ENCODE data around the gene SMAD2. TPM values are rescaled to one million over a fixed set of nuclear protein-coding genes. Genes with fewer than 3 reads are reported as not detected.

Gene SMAD2
- total RNA-seq, 1 donor: 44.9 TPM

DNA sequence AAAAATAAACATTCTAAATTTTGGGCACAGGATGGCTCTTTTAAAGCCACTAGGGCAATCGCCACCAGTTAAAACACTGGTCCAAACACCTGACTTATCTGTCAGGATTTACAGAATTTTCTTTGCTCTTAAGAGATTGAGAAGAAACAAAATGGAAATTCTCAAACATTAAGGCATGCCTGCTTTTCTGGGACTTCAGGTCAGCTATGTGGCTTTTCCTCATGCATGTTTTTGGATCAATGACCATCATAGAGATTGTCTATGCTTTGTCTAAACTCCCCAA, 112.7 kb downstream of the SMAD2 start:
- H3K4me3 ChIP-seq (ENCODE audit: insufficient read depth, low read length): peak overlapping the region; percentile 48
- no peaks in the 10 kb centered on the region for H3K36me3 ChIP-seq (ENCODE audit: insufficient read depth, low read length)
- H3K4me1 ChIP-seq (ENCODE audit: insufficient read depth, low read length): no peaks in the 10 kb centered on the region
- no peaks in the 10 kb centered on the region for H3K79me2 ChIP-seq (ENCODE audit: insufficient read depth, low read length)
- H3K27me3 ChIP-seq (ENCODE audit: insufficient read depth, low read length): no peaks in the 10 kb centered on the region
- TF ChIP-seq, protein P1, sequence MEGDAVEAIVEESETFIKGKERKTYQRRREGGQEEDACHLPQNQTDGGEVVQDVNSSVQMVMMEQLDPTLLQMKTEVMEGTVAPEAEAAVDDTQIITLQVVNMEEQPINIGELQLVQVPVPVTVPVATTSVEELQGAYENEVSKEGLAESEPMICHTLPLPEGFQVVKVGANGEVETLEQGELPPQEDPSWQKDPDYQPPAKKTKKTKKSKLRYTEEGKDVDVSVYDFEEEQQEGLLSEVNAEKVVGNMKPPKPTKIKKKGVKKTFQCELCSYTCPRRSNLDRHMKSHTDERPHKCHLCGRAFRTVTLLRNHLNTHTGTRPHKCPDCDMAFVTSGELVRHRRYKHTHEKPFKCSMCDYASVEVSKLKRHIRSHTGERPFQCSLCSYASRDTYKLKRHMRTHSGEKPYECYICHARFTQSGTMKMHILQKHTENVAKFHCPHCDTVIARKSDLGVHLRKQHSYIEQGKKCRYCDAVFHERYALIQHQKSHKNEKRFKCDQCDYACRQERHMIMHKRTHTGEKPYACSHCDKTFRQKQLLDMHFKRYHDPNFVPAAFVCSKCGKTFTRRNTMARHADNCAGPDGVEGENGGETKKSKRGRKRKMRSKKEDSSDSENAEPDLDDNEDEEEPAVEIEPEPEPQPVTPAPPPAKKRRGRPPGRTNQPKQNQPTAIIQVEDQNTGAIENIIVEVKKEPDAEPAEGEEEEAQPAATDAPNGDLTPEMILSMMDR (IDR thresholded peaks at IDR 0.05; ENCODE audit: extremely low read depth, low read depth, low read length): no peak
- H2AFZ ChIP-seq (ENCODE audit: low read length): no peak overlapping the region
- H3K9me3 ChIP-seq (ENCODE audit: low read depth, low read length): no peaks in the 10 kb centered on the region
- peak overlapping the region; percentile 65 for H3K4me2 ChIP-seq (ENCODE audit: insufficient read depth, low read length)
- H4K20me1 ChIP-seq (ENCODE audit: insufficient read depth, low read length): no peaks in the 10 kb centered on the region
- DNase-seq (ENCODE audit: insufficient read length, low spot score, missing footprints): no peak
- H3K27ac ChIP-seq (ENCODE audit: low read depth, low read length): no peak overlapping the region

DNA sequence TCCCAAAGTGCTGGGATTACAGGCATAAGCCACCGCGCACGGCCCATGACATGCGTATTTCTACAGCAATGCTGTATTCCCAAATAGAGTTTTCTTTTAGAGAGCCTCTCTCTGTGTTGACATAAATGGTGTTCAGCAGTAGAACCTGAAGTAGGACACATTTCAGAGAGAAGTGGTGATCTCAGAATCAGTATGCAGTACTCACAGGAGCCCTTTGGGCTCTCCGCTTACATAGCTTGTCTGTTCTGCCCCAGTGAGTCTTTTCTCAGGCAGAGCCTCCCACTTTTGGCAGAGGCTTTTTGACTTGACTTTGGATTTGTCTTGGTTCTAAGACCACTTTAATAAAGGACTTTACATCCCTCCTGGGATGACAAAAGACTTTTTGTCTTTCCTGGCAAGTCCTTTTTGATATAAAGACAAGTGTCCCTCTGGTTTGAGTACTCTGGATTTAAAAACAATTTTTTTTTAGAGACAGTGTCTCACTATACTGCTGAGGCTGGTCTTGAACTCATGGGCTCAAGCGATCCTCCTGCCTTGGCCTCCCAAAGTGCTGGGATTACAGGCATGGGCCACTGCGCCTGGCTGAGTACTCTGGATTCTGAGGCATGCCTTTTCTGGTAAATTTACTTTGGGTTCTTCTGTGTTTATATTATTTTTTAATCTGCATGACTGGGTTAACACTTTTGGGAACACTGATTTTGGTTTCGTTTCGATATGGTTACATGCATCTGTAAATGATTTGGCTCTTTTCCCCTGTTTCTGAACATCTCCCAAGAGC, 113.3 kb downstream of the SMAD2 start:
- H3K4me3 ChIP-seq (ENCODE audit: insufficient read depth, low read length): peak overlapping the region; percentile 48

GRCh38 chr18:47815486-47816270, 114.8 kb downstream of the SMAD2 start:
- Histone ChIP-seq H3K36me3 (ENCODE audit: insufficient read depth, low read length) (no peaks in the 10 kb centered on the region), H3K4me3 (ENCODE audit: insufficient read depth, low read length) (no peak overlapping the region), H3K4me1 (ENCODE audit: insufficient read depth, low read length) (no peaks in the 10 kb centered on the region), H3K27me3 (ENCODE audit: insufficient read depth, low read length) (no peaks in the 10 kb centered on the region), H3K9me3 (ENCODE audit: low read depth, low read length) (no peaks in the 10 kb centered on the region), H3K4me2 (ENCODE audit: insufficient read depth, low read length) (no peak overlapping the region), H3K27ac (ENCODE audit: low read depth, low read length) (no peak overlapping the region), H2AFZ (ENCODE audit: low read length) (no peak overlapping the region), H4K20me1 (ENCODE audit: insufficient read depth, low read length) (no peaks in the 10 kb centered on the region), H3K79me2 (ENCODE audit: insufficient read depth, low read length) (no peaks in the 10 kb centered on the region)
- DNase-seq (ENCODE audit: insufficient read length, low spot score, missing footprints): no peak
- TF ChIP-seq, protein P1 (IDR thresholded peaks at IDR 0.05; ENCODE audit: extremely low read depth, low read depth, low read length): no peak

More for the DNA sequence above, 113.3 kb downstream of the SMAD2 start:
- H2AFZ ChIP-seq (ENCODE audit: low read length): no peak overlapping the region
- H3K79me2 ChIP-seq (ENCODE audit: insufficient read depth, low read length): no peaks in the 10 kb centered on the region
- H3K36me3 ChIP-seq (ENCODE audit: insufficient read depth, low read length): no peaks in the 10 kb centered on the region
- H3K27me3 ChIP-seq (ENCODE audit: insufficient read depth, low read length): no peaks in the 10 kb centered on the region
- TF ChIP-seq, protein P1 (IDR thresholded peaks at IDR 0.05; ENCODE audit: extremely low read depth, low read depth, low read length): no peak
- H3K4me1 ChIP-seq (ENCODE audit: insufficient read depth, low read length): no peaks in the 10 kb centered on the region
- H3K27ac ChIP-seq (ENCODE audit: low read depth, low read length): no peak overlapping the region
- peak overlapping the region; percentile 65 for H3K4me2 ChIP-seq (ENCODE audit: insufficient read depth, low read length)
- no peaks in the 10 kb centered on the region for H3K9me3 ChIP-seq (ENCODE audit: low read depth, low read length)
- DNase-seq (ENCODE audit: insufficient read length, low spot score, missing footprints): peak; percentile 67
- no peaks in the 10 kb centered on the region for H4K20me1 ChIP-seq (ENCODE audit: insufficient read depth, low read length)

DNA sequence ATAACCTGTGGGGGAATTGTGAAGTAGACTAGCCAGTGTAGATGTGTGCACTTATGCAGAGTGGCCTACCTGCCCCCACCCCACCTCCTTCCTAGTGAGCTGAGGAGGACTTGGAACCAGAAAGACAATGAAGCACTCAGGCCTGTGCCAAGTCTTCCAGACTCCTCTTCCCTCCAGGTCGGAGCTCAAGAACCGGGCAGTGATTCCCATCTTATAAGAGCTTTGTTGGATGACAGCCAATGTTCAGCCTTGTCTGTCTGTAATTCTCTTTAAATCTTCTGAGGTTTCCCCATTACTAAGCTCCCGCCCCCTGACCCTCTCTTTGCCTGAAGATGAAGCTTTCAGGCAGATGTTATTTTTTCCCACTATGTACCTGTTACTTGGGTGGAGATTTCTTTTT, 121.0 kb downstream of the SMAD2 start:
- Histone ChIP-seq H3K9me3 (ENCODE audit: low read depth, low read length) (no peaks in the 10 kb centered on the region), H3K4me2 (ENCODE audit: insufficient read depth, low read length) (no peak overlapping the region), H3K4me3 (ENCODE audit: insufficient read depth, low read length) (no peak overlapping the region), H3K27ac (ENCODE audit: low read depth, low read length) (no peak overlapping the region), H3K27me3 (ENCODE audit: insufficient read depth, low read length) (no peaks in the 10 kb centered on the region), H4K20me1 (ENCODE audit: insufficient read depth, low read length) (no peaks in the 10 kb centered on the region), H2AFZ (ENCODE audit: low read length) (no peak overlapping the region), H3K4me1 (ENCODE audit: insufficient read depth, low read length) (no peaks in the 10 kb centered on the region), H3K36me3 (ENCODE audit: insufficient read depth, low read length) (no peaks in the 10 kb centered on the region), H3K79me2 (ENCODE audit: insufficient read depth, low read length) (no peaks in the 10 kb centered on the region)
- DNase-seq (ENCODE audit: insufficient read length, low spot score, missing footprints): no peak
- TF ChIP-seq, protein P1 (IDR thresholded peaks at IDR 0.05; ENCODE audit: extremely low read depth, low read depth, low read length): no peak
